Stromal cell of bone marrow (primary cell): ENCODE results near the gene TMEM167B.
"Not testable (repeated sequence)": the region's sequence is repeated elsewhere in the genome, so short reads cannot be mapped to it uniquely, and the experiment has no call there.

Experiments used
- DNase-seq: peaks from one replicate; pipeline ENCODE4 v3.0.0-alpha.2; 2012; ENCODE audit warnings: low read depth

The TMEM167B gene

DNA sequence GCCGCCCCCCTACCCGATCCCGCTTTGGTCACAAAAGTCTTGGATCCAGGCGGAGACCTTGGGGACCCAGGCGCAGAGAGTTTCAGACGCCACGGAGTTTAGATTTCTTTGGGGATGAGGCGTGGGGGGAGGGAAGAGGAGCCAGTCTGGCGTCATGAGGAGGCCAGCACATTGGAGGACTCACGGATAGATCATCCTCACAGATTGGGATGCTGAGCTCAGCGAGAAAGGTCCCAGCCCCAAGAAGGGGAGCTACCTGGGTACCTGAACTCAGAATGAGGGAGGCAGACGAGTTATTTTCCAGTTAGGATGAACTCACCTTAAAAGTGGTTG, 23.7 kb downstream of the TMEM167B start:
- DNase-seq: no peak

GRCh38 chr1:109115685-109116084, 25.1 kb downstream of the TMEM167B start:
- DNase-seq: no peak

- DNase-seq: no peak
These were observed 25.7 kb downstream of the TMEM167B start for GRCh38 chr1:109116286-109116685.

- no peak for DNase-seq
These were observed 27.5 kb downstream of the TMEM167B start for GRCh38 chr1:109118089-109118488.

GRCh38 chr1:109120356-109120755, 29.8 kb downstream of the TMEM167B start:
- DNase-seq: no peak

- DNase-seq: no peak
These were observed 40.5 kb downstream of the TMEM167B start for GRCh38 chr1:109131059-109131458.

DNA sequence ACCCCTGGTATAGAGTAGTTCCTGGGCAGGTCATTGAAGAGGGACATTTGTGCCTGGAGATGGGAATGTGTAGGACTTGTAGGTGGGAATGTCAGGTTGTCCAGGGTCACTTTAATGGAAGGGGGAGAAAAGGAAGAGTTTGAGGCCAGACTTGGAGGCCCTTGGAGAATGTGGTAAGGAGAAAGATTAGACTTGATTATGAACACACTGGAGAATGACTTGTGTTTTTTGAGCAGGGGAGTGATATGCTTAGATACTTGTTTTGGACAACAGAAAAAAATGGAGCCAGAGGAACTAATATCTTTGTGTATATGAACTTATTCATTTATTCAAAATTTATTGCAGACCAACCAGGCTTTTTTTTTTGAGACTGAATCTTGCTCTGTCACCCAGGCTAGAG, 41.2 kb downstream of the TMEM167B start:
- no peak for DNase-seq

- DNase-seq: no peak
These were observed 42.6 kb downstream of the TMEM167B start for GRCh38 chr1:109133002-109133706.

- no peak for DNase-seq
These were observed 43.3 kb downstream of the TMEM167B start for GRCh38 chr1:109133815-109134214.

DNA sequence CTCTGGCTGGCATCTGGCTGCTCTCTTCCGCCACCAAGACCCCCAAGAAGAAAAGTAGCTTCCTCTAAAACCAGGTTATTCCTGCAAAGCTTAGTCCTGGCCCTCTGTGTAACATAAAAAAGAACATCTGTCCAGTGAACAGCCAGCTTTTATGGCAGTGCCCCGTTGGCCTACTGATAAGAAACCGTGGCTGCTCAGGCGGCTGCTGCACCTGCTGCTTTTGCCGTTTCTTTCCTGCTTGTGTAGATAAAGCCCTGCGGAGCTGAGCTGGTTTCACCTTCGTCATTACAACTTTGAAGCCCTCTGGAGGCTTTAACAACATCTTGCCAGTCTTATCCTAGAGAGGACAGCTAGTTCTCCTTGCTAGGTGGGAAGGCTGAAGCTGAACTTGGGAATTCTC, 43.9 kb downstream of the TMEM167B start:
- DNase-seq: no peak

DNA sequence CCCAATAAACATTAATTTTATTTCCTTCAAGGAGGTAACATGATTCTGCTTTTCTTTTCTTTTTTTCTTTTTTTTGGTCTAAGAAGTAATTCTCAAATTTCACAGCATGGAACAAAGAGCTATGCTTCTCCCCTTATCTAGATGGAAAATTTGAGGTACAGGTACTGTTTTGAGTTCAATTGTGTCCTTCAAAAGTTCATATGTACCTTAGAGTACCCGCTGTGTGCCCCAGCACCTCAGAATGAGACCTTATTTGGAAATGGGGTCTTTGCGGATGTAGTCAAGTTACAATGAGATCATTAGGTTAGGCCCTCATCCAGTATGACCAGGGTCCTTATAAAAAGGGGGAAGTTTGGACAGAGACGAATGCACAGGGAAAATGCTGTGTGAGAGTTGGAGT, 45.4 kb downstream of the TMEM167B start:
- DNase-seq: no peak

- no peak for DNase-seq
These were observed 46.2 kb downstream of the TMEM167B start for GRCh38 chr1:109136766-109137165.

DNA sequence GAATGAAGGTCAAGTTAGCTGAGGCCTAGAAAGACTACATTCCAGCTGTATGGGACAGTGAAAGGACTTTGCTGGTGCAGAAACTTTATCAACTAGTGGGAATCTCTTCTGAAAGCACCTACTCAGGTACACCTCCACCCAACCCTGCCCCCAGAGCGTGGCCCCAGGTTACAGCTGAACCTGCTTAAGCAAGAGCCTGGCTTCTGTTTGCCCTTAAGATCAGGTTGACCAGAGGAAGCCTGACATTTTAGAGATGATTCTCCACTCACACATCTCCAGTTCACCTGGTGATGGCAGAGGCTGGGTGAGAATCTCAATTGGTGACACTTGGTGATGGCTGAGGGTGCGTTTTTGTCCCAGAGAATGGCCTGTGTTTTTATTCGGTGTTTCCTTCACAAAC, 47.4 kb downstream of the TMEM167B start:
- no peak for DNase-seq

DNA sequence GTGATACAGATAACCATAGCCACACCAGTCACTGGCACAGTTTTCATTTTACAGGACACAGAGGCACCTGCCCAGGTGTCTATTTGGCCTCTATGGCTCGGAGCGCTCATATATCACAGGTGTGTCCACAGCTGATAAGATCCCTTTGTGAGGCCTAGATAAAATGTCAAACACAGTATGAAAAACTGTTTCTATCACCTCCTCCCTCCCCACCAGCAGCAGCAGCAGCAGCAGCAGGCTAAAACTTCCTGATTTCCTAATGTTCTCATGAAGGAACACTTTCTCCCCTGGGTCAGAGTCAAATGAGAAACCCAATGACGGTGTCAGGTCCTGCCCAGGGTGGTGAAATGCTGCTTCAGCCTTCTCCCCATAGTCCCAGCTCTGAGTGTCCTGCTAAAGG, 47.8 kb downstream of the TMEM167B start:
- DNase-seq: no peak

DNA sequence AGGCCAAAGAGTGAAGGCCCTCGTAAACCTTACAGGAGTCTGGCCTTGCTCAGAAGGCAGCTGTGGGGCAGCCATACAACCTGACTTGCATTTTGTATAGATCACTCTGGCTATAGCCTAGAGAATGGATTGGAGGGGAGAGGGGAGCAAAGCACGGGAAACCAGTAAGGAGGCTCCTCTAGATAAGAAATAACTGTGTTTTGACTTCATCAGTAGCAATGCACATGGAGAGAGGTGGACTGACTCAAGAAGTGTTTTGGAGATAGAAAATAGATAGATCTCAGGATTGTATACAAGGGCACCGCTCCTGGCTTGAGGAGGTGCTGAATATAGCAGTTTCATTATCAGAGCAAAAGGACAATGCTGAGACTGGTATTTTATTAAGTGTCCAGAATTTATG, 49.8 kb downstream of the TMEM167B start:
- no peak for DNase-seq

GRCh38 chr1:109142260-109142659, 51.7 kb downstream of the TMEM167B start:
- DNase-seq: no peak

GRCh38 chr1:109142725-109143124, 52.2 kb downstream of the TMEM167B start:
- not testable (repeated sequence) for DNase-seq
